Measurements from ENCODE around the gene THBS3.
A peak's percentile ranks its signal among the peaks of the same experiment; 100 is the strongest.

DNA sequence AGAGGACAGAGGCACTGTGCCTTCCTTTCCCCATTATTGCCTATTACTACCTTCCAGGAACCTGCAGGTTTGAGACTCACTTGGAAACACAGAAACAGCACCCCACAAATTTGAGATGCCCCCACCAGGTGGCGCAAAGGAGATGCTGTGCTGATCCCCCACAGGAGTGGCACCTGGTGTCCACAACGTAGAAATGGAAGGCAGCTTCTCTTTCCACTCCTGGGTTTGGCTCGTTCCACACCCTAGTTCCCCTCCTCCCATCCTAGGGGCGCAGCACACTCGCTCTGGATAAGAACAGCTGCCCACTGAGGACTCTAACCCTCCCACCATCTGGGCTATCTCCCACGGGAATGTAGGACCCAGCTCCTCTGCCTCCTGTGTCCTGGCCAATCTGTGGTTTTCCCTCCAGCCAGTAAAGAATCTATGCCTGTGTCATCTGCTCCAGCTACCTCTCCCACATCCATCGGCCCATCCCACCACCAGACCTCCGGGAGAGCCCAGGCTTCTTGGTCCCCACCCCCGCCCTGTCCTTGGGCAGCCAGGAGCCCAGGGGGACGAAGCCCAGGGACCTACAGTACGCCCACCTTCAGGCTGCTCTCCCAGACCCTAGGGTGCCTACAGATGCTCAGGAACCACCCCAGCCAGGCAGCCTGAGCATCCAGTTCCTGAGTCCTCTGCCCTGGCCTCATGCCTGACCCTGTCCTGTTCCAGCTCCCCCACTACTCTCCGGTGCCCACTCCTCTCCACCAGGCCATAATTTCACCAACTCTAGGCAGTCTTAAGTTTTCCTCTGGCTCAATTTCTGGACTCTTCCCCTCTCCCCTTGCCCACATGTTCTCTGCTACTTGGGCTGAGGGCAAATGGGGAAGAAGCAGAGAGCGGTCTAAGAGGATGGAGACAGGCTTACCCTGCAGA, 549 bp downstream of the THBS3 start:
- peak; percentile 94 for TF ChIP-seq CTCF (conservative IDR thresholded peaks at IDR 0.05; ENCODE audit: low read length)
- no peak for TF ChIP-seq EZH2phosphoT487 (IDR thresholded peaks at IDR 0.05; ENCODE audit: borderline replicate concordance)

Data from Loucy (cell line).